Tibial nerve (tissue), 4 donors: ENCODE results near the gene ENOX1.

Source experiments
- EP300 ChIP-seq, 2 donors: sonication (generic); formaldehyde crosslinking; IDR thresholded peaks; one replicate each; pipeline ENCODE4 v1.6.1; 2017; ENCODE audit warnings: antibody characterized with exemption in 2 of 2, mild to moderate bottlenecking in 1 of 2
- POLR2A ChIP-seq, 2 donors: fragments of 450-650 bp; IDR thresholded peaks; one replicate each; pipeline ENCODE4 v1.6.1; 2017; ENCODE audit warnings: antibody characterized with exemption in 2 of 2, mild to moderate bottlenecking in 2 of 2, moderate library complexity in 2 of 2
- TF ChIP-seq, protein P1 (sequence below), 5 experiments: fragments of 200-600 bp in 3 of 5; fragments of 450-650 bp in 2 of 5; sonication (generic) in 3 of 5; IDR thresholded peaks; one replicate each; pipeline ENCODE4 v1.5.1; 2016 to 2019; ENCODE audit warnings: antibody characterized with exemption in 5 of 5, mild to moderate bottlenecking in 3 of 5, moderate library complexity in 2 of 5

DNA sequence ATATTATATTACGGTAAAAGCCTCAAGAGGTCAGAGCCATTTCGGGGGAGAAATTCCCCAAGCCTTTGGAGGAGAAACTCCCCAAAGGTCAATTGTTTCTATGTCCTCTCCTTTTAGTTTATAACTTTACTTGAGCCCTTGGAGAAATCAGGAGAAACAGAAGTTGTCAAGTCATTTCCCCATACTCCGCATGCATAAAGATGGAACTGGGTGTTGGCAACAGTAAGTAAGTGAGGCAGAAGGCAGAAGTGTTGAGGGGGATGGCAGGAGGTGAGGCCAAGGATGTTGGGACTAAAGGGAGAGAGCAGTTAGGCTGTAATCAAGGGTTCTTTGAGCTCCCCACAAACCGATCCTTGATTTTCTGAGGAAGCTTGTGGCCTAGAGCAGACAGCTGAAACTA is 307.9 kb downstream of the ENOX1 start:
- TF ChIP-seq, protein P1, sequence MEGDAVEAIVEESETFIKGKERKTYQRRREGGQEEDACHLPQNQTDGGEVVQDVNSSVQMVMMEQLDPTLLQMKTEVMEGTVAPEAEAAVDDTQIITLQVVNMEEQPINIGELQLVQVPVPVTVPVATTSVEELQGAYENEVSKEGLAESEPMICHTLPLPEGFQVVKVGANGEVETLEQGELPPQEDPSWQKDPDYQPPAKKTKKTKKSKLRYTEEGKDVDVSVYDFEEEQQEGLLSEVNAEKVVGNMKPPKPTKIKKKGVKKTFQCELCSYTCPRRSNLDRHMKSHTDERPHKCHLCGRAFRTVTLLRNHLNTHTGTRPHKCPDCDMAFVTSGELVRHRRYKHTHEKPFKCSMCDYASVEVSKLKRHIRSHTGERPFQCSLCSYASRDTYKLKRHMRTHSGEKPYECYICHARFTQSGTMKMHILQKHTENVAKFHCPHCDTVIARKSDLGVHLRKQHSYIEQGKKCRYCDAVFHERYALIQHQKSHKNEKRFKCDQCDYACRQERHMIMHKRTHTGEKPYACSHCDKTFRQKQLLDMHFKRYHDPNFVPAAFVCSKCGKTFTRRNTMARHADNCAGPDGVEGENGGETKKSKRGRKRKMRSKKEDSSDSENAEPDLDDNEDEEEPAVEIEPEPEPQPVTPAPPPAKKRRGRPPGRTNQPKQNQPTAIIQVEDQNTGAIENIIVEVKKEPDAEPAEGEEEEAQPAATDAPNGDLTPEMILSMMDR (IDR thresholded peaks at IDR 0.05): no peak
- TF ChIP-seq POLR2A (IDR thresholded peaks at IDR 0.05): no peak
- no peak for TF ChIP-seq EP300 (IDR thresholded peaks at IDR 0.05)
